ENCODE measurements around the gene SPEM3. TPM values are rescaled to one million over a fixed set of nuclear protein-coding genes. Genes with fewer than 3 reads are reported as not detected.

Gene SPEM3
- total RNA-seq: not detected in 2 replicates

DNA sequence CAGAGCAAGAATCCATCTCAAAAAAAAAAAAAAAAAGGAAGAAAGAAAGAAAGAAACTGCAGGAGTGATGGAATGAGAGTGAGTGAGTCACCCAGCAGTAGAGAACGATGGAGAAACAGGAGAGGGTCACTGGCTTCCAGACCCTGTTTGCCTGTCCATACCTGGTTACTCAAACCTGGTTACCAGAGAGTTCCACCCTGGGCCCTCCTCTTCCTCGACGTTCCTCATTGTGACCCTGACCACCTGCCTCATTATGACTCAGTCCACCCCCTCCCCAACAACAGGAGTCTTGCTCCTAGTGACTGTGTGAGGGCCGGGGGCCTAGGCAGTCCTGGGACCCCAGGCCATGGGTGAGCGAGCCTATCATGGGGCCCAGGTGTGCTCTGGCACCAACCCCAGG is at the start of gene SPEM3:
Gene SPEM3, plus strand, starts transcription at position 301 of the 400 bp plus-strand sequence. Its CDS starts 46 bp downstream, at position 347.
- Mint-ChIP-seq H3K4me1 (ENCODE audit: low read depth) (no peaks in the 10 kb centered on the region), H3K9me3 (no peaks in the 10 kb centered on the region), H3K27ac (no peak within 1 kb of the TSS), H3K36me3 (ENCODE audit: low read depth) (no peaks in the 10 kb centered on the region), H3K4me3 (no peak within 1 kb of the TSS), H3K27me3 (ENCODE audit: insufficient read depth) (no peaks in the 10 kb centered on the region)
- intact Hi-C loops (cut with micrococcal nuclease): no loop called here
- DNase-seq (ENCODE audit: low spot score): no peak

DNA sequence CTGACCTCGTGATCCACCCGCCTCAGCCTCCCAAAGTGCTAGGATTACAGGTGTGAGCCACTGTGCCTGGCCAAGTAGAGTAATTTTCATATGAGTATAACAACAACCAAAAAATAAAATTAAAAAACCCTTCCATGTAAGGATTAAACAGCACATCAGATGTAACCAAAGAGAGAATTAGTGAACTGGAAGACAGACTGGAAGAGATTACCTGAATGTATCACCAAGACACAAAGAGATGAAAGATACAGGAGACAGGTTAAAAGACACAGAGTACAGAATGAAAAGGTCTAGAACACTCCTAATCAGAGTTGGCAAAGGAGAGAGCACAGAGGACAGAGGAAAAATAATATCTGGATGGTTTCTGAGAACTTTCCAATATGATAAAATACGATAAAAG is 49.5 kb upstream of the SPEM3 start:
- no peak overlapping the region for H3K27ac Mint-ChIP-seq
- DNase-seq (ENCODE audit: low spot score): no peak
- H3K4me1 Mint-ChIP-seq (ENCODE audit: low read depth): no peaks in the 10 kb centered on the region
- peaks cover 6% of the 10 kb centered on the region for H3K36me3 Mint-ChIP-seq (ENCODE audit: low read depth)
- intact Hi-C loops (cut with micrococcal nuclease): no loop called here
- H3K9me3 Mint-ChIP-seq: peaks cover 9% of the 10 kb centered on the region
- no peak overlapping the region for H3K4me3 Mint-ChIP-seq
- H3K27me3 Mint-ChIP-seq (ENCODE audit: insufficient read depth): peaks cover 47% of the 10 kb centered on the region

DNA sequence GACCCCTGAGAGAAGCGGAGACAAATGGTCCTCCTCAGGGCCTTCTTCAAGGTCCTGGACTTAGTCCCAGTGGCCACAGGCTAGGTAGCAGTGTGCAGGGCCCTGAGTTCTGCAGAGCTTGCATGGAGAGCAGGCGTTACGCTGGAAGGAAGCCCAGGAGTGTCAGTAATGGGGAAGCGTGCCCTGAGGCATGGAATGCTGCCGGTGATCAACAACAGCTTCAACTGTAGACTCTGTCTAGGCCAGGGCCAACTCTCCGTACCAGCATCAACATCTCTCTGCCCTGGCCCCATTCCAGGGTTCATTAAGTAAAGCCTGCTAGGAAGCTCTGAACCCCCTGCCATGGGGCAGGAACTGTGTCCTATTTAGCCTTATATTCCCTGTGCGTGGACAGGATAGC is 48.3 kb upstream of the SPEM3 start:
- H3K4me3 Mint-ChIP-seq: no peak overlapping the region
- intact Hi-C loops (cut with micrococcal nuclease): no loop called here

GRCh38 chr17:7380855-7381683 is 47.6 kb upstream of the SPEM3 start, which contains the start of gene TNK1:
TSS of gene TNK1 (plus strand) at chr17:7381089. CDS start at chr17:7382927, 1,838 bp downstream.
- peaks cover 9% of the 10 kb centered on the region for H3K9me3 Mint-ChIP-seq
- H3K4me3 Mint-ChIP-seq: no peak within 1 kb of the TSS
- intact Hi-C loops (cut with micrococcal nuclease): no loop called here
- H3K36me3 Mint-ChIP-seq (ENCODE audit: low read depth): peaks cover 6% of the 10 kb centered on the region
- H3K27me3 Mint-ChIP-seq (ENCODE audit: insufficient read depth): peaks cover 47% of the 10 kb centered on the region
- H3K4me1 Mint-ChIP-seq (ENCODE audit: low read depth): peaks cover 5% of the 10 kb centered on the region
- H3K27ac Mint-ChIP-seq: peak within 1 kb of the TSS; percentile 13
- DNase-seq (ENCODE audit: low spot score): no peak

More for the DNA sequence above, 48.3 kb upstream of the SPEM3 start:
- H3K36me3 Mint-ChIP-seq (ENCODE audit: low read depth): peaks cover 6% of the 10 kb centered on the region
- H3K27ac Mint-ChIP-seq: peak overlapping the region; percentile 13
- no peak for DNase-seq (ENCODE audit: low spot score)
- H3K4me1 Mint-ChIP-seq (ENCODE audit: low read depth): peaks cover 5% of the 10 kb centered on the region
- H3K9me3 Mint-ChIP-seq: peaks cover 9% of the 10 kb centered on the region
- peaks cover 47% of the 10 kb centered on the region for H3K27me3 Mint-ChIP-seq (ENCODE audit: insufficient read depth)

DNA sequence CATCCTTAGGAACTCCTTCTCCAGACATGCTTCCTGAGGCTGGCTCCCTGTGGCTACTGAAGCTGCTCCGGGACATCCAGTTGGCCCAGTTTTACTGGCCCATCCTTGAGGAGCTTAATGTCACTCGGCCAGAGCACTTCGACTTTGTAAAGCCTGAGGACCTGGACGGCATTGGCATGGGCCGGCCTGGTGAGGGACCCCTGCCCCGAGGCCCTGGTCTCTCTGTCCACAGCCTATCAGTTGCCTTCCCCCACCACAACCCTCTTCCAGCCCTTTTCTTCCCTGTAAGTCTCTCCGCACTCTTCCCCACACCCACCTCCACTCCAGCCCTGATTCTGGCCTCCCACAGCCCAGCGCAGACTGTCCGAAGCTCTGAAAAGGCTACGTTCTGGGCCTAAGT is 45.8 kb upstream of the SPEM3 start:
- H3K36me3 Mint-ChIP-seq (ENCODE audit: low read depth): peaks cover 9% of the 10 kb centered on the region
- peaks cover 5% of the 10 kb centered on the region for H3K4me1 Mint-ChIP-seq (ENCODE audit: low read depth)
- no peak for DNase-seq (ENCODE audit: low spot score)
- intact Hi-C loops (cut with micrococcal nuclease): no loop called here
- peak overlapping the region; percentile 13 for H3K4me3 Mint-ChIP-seq
- peaks cover 36% of the 10 kb centered on the region for H3K27me3 Mint-ChIP-seq (ENCODE audit: insufficient read depth)
- peaks cover 9% of the 10 kb centered on the region for H3K9me3 Mint-ChIP-seq
- H3K27ac Mint-ChIP-seq: no peak overlapping the region

DNA sequence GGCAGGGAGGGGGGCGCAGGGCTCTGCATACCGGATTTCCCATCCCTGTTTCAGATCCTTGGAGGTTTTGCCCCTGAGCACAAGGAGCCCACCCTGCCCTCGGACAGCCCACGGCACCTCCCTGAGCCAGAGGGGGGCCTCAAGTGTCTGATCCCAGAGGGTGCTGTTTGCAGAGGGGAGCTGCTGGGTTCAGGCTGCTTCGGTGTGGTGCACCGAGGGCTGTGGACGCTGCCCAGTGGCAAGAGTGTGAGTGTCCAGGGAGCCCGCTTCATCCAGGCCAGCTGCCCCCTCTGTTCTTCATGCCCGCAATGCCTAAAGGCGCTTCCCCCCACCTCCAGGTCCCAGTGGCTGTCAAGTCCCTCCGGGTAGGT is 45.3 kb upstream of the SPEM3 start:
- Mint-ChIP-seq H3K9me3 (peaks cover 9% of the 10 kb centered on the region), H3K4me3 (peak overlapping the region; percentile 43), H3K27ac (no peak overlapping the region), H3K36me3 (ENCODE audit: low read depth) (peaks cover 9% of the 10 kb centered on the region), H3K27me3 (ENCODE audit: insufficient read depth) (peaks cover 36% of the 10 kb centered on the region), H3K4me1 (ENCODE audit: low read depth) (peaks cover 5% of the 10 kb centered on the region)
- DNase-seq (ENCODE audit: low spot score): no peak
- intact Hi-C loops (cut with micrococcal nuclease): no loop called here

DNA sequence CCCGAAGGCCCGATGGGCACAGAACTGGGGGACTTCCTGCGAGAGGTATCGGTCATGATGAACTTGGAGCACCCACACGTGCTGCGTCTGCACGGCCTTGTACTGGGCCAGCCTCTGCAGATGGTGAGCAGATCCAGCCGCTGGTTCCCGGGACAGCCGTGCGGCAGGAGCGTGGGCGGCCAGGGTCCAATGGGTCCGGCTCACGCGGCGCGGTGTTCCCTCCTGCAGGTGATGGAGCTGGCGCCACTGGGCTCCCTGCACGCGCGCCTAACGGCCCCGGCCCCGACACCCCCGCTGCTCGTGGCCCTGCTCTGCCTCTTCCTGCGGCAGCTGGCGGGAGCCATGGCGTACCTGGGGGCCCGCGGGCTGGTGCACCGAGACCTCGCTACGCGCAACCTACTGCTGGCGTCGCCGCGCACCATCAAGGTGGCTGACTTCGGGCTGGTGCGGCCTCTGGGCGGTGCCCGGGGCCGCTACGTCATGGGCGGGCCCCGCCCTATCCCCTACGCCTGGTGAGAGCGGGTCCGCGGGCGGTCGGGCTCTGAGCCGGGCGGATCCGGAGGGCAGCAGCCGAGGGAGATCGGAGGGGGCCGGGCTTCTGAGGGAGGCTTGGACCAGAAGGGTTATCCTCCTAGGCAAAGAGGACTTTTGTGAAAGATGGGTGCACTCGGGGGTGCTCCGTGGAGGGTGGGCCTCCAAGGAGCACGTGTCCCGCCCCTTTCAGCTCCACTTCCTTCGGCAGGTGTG is 44.7 kb upstream of the SPEM3 start:
- peaks cover 9% of the 10 kb centered on the region for H3K9me3 Mint-ChIP-seq
- peak; percentile 75 for DNase-seq (ENCODE audit: low spot score)
- H3K4me1 Mint-ChIP-seq (ENCODE audit: low read depth): peaks cover 5% of the 10 kb centered on the region
- peak overlapping the region; percentile 77 for H3K4me3 Mint-ChIP-seq
- H3K27me3 Mint-ChIP-seq (ENCODE audit: insufficient read depth): peaks cover 35% of the 10 kb centered on the region
- intact Hi-C loops (cut with micrococcal nuclease): loop anchor here (1.0 kb wide), 2 partner anchors 10 to 20 kb away; partner anchors contain the start of genes PLSCR3 and TMEM256
- H3K36me3 Mint-ChIP-seq (ENCODE audit: low read depth): peaks cover 9% of the 10 kb centered on the region
- H3K27ac Mint-ChIP-seq: no peak overlapping the region

DNA sequence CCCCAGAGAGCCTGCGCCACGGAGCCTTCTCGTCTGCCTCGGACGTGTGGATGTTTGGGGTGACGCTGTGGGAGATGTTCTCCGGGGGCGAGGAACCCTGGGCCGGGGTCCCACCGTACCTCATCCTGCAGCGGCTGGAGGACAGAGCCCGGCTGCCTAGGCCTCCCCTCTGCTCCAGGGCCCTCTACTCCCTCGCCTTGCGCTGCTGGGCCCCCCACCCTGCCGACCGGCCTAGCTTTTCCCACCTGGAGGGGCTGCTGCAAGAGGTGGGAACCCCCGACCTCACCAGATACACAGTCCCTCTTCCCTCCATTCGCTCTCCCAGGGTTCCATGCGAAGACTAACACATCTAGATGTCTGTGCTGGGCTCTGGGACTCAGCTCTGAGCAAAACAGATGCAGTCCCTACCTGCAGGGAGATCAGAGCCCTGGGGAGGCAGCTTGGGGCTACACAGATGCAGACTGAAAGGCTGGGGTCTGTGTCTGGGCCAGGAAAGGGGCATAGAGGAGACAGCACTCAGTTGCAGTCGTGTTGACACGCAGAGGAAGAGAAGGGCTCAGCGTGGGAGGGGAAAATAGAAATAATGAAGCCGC is 44.1 kb upstream of the SPEM3 start:
- Mint-ChIP-seq H3K27ac (peak overlapping the region; percentile 79), H3K36me3 (ENCODE audit: low read depth) (peaks cover 7% of the 10 kb centered on the region), H3K27me3 (ENCODE audit: insufficient read depth) (peaks cover 28% of the 10 kb centered on the region), H3K9me3 (peaks cover 2% of the 10 kb centered on the region), H3K4me1 (ENCODE audit: low read depth) (peaks cover 5% of the 10 kb centered on the region), H3K4me3 (peak overlapping the region; percentile 77)
- intact Hi-C loops (cut with micrococcal nuclease): loop anchor here (1.0 kb wide), 2 partner anchors 10 to 20 kb away; partner anchors contain the start of genes PLSCR3 and TMEM256
- no peak for DNase-seq (ENCODE audit: low spot score)

DNA sequence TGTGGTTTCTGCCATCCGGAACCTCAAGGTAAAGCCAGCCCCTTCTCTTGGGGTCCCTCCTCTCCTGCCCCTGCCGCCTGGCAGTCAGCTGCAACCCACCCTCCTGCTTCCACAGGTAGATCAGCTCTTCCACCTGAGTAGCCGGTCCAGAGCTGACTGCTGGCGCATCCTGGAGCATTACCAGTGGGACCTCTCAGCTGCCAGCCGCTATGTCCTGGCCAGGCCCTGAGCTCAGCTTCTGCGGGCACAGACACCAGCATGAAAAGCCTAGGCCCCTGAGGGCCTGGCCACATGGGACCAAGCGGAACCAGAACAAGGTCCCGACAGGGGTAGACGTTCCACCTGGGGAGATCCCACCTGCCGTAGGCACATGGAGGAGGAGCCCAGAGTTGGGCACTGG is 39.8 kb upstream of the SPEM3 start:
- H3K4me1 Mint-ChIP-seq (ENCODE audit: low read depth): peaks cover 22% of the 10 kb centered on the region
- no peaks in the 10 kb centered on the region for H3K27me3 Mint-ChIP-seq (ENCODE audit: insufficient read depth)
- intact Hi-C loops (cut with micrococcal nuclease): no loop called here
- no peak for DNase-seq (ENCODE audit: low spot score)
- H3K4me3 Mint-ChIP-seq: no peak overlapping the region
- no peaks in the 10 kb centered on the region for H3K9me3 Mint-ChIP-seq
- H3K27ac Mint-ChIP-seq: no peak overlapping the region
- peaks cover 19% of the 10 kb centered on the region for H3K36me3 Mint-ChIP-seq (ENCODE audit: low read depth)

- no peaks in the 10 kb centered on the region for H3K9me3 Mint-ChIP-seq
- peaks cover 22% of the 10 kb centered on the region for H3K4me1 Mint-ChIP-seq (ENCODE audit: low read depth)
- no peak overlapping the region for H3K27ac Mint-ChIP-seq
- no peak overlapping the region for H3K4me3 Mint-ChIP-seq
- H3K36me3 Mint-ChIP-seq (ENCODE audit: low read depth): peaks cover 19% of the 10 kb centered on the region
- no peak for DNase-seq (ENCODE audit: low spot score)
- intact Hi-C loops (cut with micrococcal nuclease): no loop called here
- peaks cover 2% of the 10 kb centered on the region for H3K27me3 Mint-ChIP-seq (ENCODE audit: insufficient read depth)
Observed at GRCh38 chr17:7389924-7390910, 38.4 kb upstream of the SPEM3 start.

- Mint-ChIP-seq H3K4me1 (ENCODE audit: low read depth) (peaks cover 22% of the 10 kb centered on the region), H3K27me3 (ENCODE audit: insufficient read depth) (peaks cover 2% of the 10 kb centered on the region), H3K4me3 (no peak overlapping the region), H3K27ac (no peak overlapping the region), H3K9me3 (no peaks in the 10 kb centered on the region), H3K36me3 (ENCODE audit: low read depth) (peaks cover 19% of the 10 kb centered on the region)
- DNase-seq (ENCODE audit: low spot score): no peak
- intact Hi-C loops (cut with micrococcal nuclease): no loop called here
Observed at GRCh38 chr17:7391307-7391706, 37.4 kb upstream of the SPEM3 start.

Data from activated T-helper 1 cell treated with anti-CD3 and anti-CD28 coated beads, Interleukin-12 subunit alpha, Interleukin-12 subunit beta, Interleukin-2, Interleukin-4 antibody, amounts not matched to agents 30 ng/mL and 10 ng/mL and 1 ng/mL, durations not matched to agents 14 hours and 24 hours and 36 hours (primary cell).